Left forelimb (tissue), 1 donor: ENCODE data around the gene SPRR3.

Source experiments
- DNase-seq: peaks from one replicate; pipeline ENCODE4 v3.0.0-alpha.2; 2018; ENCODE audit warnings: low spot score

SPRR3 gene

GRCh38 chr1:153001382-153001781 lies at the start of gene SPRR3:
Gene SPRR3, plus strand, starts transcription at chr1:153001749. Its CDS starts 1,272 bp downstream, at chr1:153003021.
- DNase-seq = no peak

- DNase-seq = no peak
These were observed 47.8 kb upstream of the SPRR3 start for GRCh38 chr1:152953761-152954160.

GRCh38 chr1:152954436-152954835 lies 47.1 kb upstream of the SPRR3 start:
- DNase-seq = no peak

- DNase-seq = no peak
These were observed 44.0 kb upstream of the SPRR3 start for GRCh38 chr1:152957561-152957960.

GRCh38 chr1:152959273-152959672 lies 42.3 kb upstream of the SPRR3 start:
- DNase-seq = no peak

- DNase-seq = no peak
These were observed 41.6 kb upstream of the SPRR3 start for GRCh38 chr1:152959801-152960451.

GRCh38 chr1:152960452-152961044 lies 41.0 kb upstream of the SPRR3 start:
- no peak for DNase-seq

GRCh38 chr1:152961226-152961891 lies 40.2 kb upstream of the SPRR3 start:
- no peak for DNase-seq

GRCh38 chr1:152962876-152963415 lies 38.6 kb upstream of the SPRR3 start:
- DNase-seq = no peak

GRCh38 chr1:152964536-152964935 lies 37.0 kb upstream of the SPRR3 start:
- DNase-seq = no peak

- DNase-seq = no peak
These were observed 35.7 kb upstream of the SPRR3 start for GRCh38 chr1:152965853-152966252.

- DNase-seq = no peak
These were observed 34.3 kb upstream of the SPRR3 start for GRCh38 chr1:152967201-152967600.

- DNase-seq = no peak
These were observed 33.3 kb upstream of the SPRR3 start for GRCh38 chr1:152968248-152968647.

GRCh38 chr1:152969036-152969435 lies 32.5 kb upstream of the SPRR3 start:
- DNase-seq = no peak

- no peak for DNase-seq
These were observed 31.1 kb upstream of the SPRR3 start, which contains the start of gene SPRR4 for GRCh38 chr1:152970495-152970894. Gene SPRR4, plus strand, starts transcription at chr1:152970648. Its CDS starts 1,243 bp downstream, at chr1:152971891.

GRCh38 chr1:152972196-152972886 lies 29.2 kb upstream of the SPRR3 start:
- DNase-seq = no peak

- no peak for DNase-seq
These were observed 24.9 kb upstream of the SPRR3 start for GRCh38 chr1:152976688-152977087.

- no peak for DNase-seq
These were observed 23.9 kb upstream of the SPRR3 start for GRCh38 chr1:152977614-152978013.

- no peak for DNase-seq
These were observed 20.9 kb upstream of the SPRR3 start for GRCh38 chr1:152980676-152981075.

GRCh38 chr1:152981146-152981871 lies 20.2 kb upstream of the SPRR3 start:
- DNase-seq = no peak

GRCh38 chr1:152982076-152982475 lies 19.5 kb upstream of the SPRR3 start:
- DNase-seq = no peak

- DNase-seq = no peak
These were observed 18.3 kb upstream of the SPRR3 start for GRCh38 chr1:152983234-152983633.
